Dermis microvascular lymphatic vessel endothelial cell (primary cell): ENCODE data around the gene CSNK1G1. TPM values are rescaled to one million over a fixed set of nuclear protein-coding genes. Genes with fewer than 3 reads are reported as not detected.
"Not testable (repeated sequence)": the region's sequence is repeated elsewhere in the genome, so short reads cannot be mapped to it uniquely, and the experiment has no call there.

ENCODE experiments used
- DNase-seq, 2 donors: peaks; one replicate each; pipeline versions ENCODE4 v3.0.0 to v3.0.0-alpha.2; 2010; ENCODE audit warnings: low read depth in 2 of 2
- total RNA-seq: library from RNA; depleted of rRNA; stranded (reverse); fragments of >200 nt; gene quantifications from 2 replicates; pipeline ENCODE4 v1.2.1, GENCODE V29; 2014

Gene CSNK1G1
- total RNA-seq, 1 donor from 2014 or later = 17.1 TPM

- DNase-seq = peak in 1 of 2 donors; percentile 53
These were observed 4.7 kb downstream of the CSNK1G1 start for GRCh38 chr15:64351265-64351664.

GRCh38 chr15:64349375-64349774, 6.6 kb downstream of the CSNK1G1 start:
- no peak for DNase-seq

DNA sequence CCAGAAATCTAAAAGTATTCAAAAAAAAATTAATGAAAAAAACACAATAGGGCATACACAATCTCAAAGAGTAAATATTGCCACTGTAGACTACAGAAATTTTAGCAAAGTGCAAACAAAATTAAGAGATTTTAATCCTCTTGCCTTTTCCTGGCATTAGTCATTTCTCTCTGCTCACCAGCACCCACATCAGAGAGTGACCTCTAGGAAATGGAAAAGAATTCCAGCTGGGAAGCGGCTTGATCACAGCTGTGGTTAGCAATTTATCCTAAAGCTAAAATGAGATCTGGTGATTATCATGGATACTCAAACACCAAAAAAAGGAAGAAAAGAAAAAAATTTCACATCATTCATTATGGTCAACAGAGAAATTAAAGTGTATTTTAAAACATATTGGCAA, 7.5 kb downstream of the CSNK1G1 start:
- DNase-seq = peak in 1 of 2 donors; percentile 39

DNA sequence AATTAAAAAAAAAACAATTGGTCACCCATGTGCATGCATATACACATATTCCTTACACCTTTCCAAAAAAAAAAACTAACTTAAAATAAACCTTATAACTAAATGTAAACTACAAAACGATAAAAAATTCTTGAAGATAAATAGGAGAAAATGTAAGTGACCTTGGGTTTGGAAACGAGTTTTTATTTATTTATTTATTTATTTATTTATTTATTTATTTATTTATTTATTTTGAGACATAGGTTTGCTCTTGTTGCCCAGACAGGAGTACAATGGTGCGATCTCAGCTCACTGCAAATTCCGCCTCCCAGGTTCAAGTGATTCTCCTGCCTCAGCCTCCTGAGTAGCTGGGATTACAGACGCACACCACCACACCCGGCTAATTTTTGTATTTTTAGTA, 9.7 kb downstream of the CSNK1G1 start:
- DNase-seq = not testable (repeated sequence)

DNA sequence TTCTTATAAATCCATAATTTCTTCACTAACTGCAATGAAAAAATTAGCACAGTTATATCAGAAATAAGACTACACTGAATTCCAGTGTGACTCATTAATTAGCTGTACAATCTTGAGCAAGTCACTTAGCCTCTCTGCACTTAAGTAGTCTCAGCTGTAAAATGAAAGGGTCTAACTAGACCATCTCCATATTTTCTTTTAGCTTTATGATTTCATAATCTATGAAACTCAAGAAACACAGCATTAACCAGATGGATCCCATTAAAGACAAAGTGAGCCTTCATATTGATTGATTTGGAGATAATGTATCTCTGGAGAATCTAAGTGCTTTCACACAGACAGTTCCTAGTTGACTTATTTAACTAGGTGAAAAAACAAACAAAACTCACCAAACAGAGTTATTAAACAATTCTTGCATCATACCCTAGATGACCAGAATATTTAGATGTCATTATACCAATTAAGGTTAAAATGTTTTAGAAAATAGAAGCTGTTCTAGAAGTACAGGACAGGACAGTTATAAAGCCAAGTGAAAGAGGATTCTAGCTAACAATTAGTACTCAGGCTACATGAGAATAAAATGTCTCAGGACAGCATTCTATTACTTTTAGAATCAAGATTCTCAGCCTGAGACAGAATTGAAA, 11.2 kb downstream of the CSNK1G1 start:
- peak in 1 of 2 donors; percentile 14 for DNase-seq

GRCh38 chr15:64343841-64344240, 12.1 kb downstream of the CSNK1G1 start:
- DNase-seq = peak in 1 of 2 donors; percentile 43

GRCh38 chr15:64343222-64343621, 12.8 kb downstream of the CSNK1G1 start:
- DNase-seq = no peak

- no peak for DNase-seq
These were observed 14.0 kb downstream of the CSNK1G1 start for GRCh38 chr15:64341961-64342360.

- DNase-seq = no peak
These were observed 15.6 kb downstream of the CSNK1G1 start for GRCh38 chr15:64340355-64340754.

DNA sequence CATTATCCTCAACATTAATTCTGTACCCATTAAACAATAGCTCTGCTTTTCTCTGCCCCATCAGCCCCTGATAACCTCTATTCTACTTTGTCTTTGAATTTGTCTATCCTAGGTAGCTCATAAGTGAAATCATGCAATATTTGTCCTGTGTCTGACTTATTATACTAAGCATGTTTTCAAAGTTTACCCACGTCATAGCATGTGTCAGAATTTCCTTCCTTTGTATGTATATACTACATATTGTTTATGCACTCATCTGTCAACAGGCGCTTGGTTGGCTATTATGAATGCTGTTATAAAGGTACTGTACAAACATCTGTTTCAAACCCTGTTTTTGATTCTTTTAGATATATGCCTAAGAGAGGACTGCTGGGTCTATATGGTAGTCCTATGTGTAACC, 18.2 kb downstream of the CSNK1G1 start:
- peak; percentile 59 to 92 for DNase-seq

- no peak for DNase-seq
These were observed 21.7 kb downstream of the CSNK1G1 start for GRCh38 chr15:64333986-64334929.

GRCh38 chr15:64333516-64333915, 22.5 kb downstream of the CSNK1G1 start:
- DNase-seq = no peak

- not testable (repeated sequence) for DNase-seq
These were observed 24.3 kb downstream of the CSNK1G1 start for GRCh38 chr15:64331668-64332067.

- DNase-seq = not testable (repeated sequence)
These were observed 29.0 kb downstream of the CSNK1G1 start for GRCh38 chr15:64326975-64327374.

- DNase-seq = not testable (repeated sequence)
These were observed 29.5 kb downstream of the CSNK1G1 start for GRCh38 chr15:64326458-64326857.

GRCh38 chr15:64324165-64324877, 31.7 kb downstream of the CSNK1G1 start:
- DNase-seq = no peak

DNA sequence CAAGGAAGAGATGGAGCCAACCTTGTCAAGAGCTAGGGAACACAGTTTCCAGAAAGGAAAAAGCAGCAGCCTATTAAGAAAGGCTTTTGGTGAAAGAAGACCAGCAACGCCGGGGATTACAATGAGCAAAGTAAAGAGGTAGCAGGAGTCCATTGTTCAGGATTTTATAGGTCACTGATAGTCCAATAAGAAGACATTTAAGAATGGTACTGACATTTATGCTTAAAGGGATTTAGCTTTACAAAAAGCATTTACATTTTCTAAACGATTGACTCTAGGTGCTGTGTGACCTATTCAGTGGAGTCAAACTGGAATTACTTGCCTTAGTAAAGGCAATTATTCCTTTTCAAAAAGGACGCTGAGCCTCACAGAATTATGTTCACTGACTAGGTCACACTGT, 40.8 kb downstream of the CSNK1G1 start:
- no peak for DNase-seq

DNA sequence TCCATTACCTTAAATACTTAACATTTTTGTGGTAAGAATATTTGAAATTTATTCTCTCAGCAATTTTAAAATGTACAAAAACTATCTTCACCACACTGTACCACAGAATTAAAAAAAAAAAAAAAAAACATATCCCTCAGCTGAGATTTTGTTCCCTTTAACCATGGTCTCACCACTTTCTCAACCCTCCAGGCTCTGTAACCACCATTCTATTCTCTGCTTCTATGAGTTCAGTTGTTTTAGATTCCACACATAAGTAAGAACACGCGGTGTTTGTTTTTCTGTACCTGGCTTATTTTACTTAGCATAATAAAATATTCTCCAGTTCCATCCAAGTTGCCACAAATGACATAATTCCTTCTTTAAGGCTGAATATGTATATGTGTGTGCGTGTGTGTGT, 41.5 kb downstream of the CSNK1G1 start:
- no peak for DNase-seq

- no peak for DNase-seq
These were observed 44.4 kb downstream of the CSNK1G1 start for GRCh38 chr15:64311566-64311965.

DNA sequence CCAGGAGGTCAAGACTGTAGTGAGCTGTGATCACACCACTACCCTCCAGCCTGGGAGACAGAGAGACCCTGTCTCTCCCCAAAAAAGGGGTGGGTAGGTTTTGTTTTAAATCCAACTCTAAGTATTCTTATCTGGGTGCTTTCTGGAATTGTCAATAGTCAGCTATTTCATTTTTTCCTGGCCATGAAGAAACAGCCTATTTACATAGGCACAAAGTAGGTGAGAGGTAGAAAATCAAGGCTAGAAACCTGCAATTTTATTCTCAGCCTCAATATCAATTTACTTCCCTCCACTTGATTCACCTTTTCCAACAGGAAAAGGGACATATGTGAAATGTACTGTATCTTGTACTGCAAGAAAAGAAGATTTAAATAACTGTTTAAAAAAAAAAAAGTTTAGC, 45.9 kb downstream of the CSNK1G1 start:
- DNase-seq = no peak

- peak in 1 of 2 donors; percentile 18 for DNase-seq
These were observed 50.7 kb downstream of the CSNK1G1 start for GRCh38 chr15:64305261-64305660.

DNA sequence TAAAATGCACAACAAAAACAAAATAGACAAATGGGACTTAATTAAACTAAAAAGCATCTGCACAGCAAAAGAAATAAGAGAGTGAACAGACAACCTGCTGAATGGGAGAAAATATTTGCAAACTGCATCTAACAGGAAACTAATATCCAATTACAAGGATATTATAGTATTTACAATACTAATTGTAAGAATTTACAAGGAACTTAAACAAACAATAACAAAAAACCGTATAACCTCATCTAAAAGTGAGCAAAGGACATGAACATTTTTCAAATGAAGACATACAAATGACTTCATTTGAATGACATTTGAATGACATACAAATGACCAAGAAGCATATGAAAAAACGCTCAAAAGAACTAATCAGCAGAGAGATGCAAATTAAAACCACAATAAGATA, 66.4 kb downstream of the CSNK1G1 start:
- no peak for DNase-seq
